Ovary (tissue), 9 donors: ENCODE results near the gene HSD17B3. TPM values are rescaled to one million over a fixed set of nuclear protein-coding genes. Genes with fewer than 3 reads are reported as not detected.
"Not testable (repeated sequence)": the region's sequence is repeated elsewhere in the genome, so short reads cannot be mapped to it uniquely, and the experiment has no call there.

Experiments
- DNase-seq, 5 donors: peaks; one replicate each; pipeline ENCODE4 v3.0.0-alpha.2; 2019 to 2020
- H3K27ac ChIP-seq, 2 donors: fragments of 200-600 bp; one replicate each; pipeline versions ENCODE4 v1.5.1 to v1.8.0; 2019 to 2022
- H3K27me3 ChIP-seq: fragments of 200-600 bp; one replicate; pipeline ENCODE4 v1.8.0; 2022
- H3K36me3 ChIP-seq: fragments of 200-600 bp; sonication (generic); one replicate; pipeline ENCODE4 v1.5.1; 2019
- H3K4me1 ChIP-seq: one replicate; pipeline ENCODE4 v1.8.1; 2013; ENCODE audit warnings: mild to moderate bottlenecking, moderate library complexity; ENCODE audit not compliant: insufficient read depth
- H3K4me3 ChIP-seq: fragments of 200-600 bp; sonication (generic); one replicate; pipeline ENCODE4 v1.5.1; 2017
- H3K9me3 ChIP-seq, 2 donors: fragments of 200-600 bp in 1 of 2; sonication (generic) in 1 of 2; one replicate each; pipeline versions ENCODE4 v1.5.1 to v1.8.1; 2013 to 2019; ENCODE audit warnings: mild to moderate bottlenecking in 1 of 2, moderate library complexity in 1 of 2
- CTCF ChIP-seq, 3 donors: fragments of 450-650 bp in 2 of 3; fragments of 200-600 bp in 1 of 3; IDR thresholded peaks; one replicate each; pipeline versions ENCODE4 v1.5.1 to v1.8.0; 2016 to 2022; ENCODE audit warnings: antibody characterized with exemption in 3 of 3, mild to moderate bottlenecking in 1 of 3
- EP300 ChIP-seq: sonication (generic); formaldehyde crosslinking; IDR thresholded peaks from one replicate; pipeline ENCODE4 v1.6.1; 2017; ENCODE audit warnings: antibody characterized with exemption
- POLR2A ChIP-seq: fragments of 450-650 bp; IDR thresholded peaks from one replicate; pipeline ENCODE4 v1.6.1; 2017; ENCODE audit warnings: antibody characterized with exemption, mild to moderate bottlenecking, moderate library complexity
- WGBS, 3 donors: extraction: QIAGEN DNeasy Blood & Tissue Kit in 1 of 3; methylation state at CpG; one replicate each; pipeline versions ENCODE4 v1.1.5 to v1.1.7; 2013 to 2017; 5-methylcytosine and 5-hydroxymethylcytosine counted together
- intact Hi-C, 4 donors: fragments of 100-400 bp; cut with DNase I; formaldehyde crosslinking; loops; one replicate each; pipeline versions ENCODE4 v1.11.0 to v1.15.1; 2022 to 2023
- polyA plus RNA-seq, 2 donors: library from polyadenylated mRNA; stranded (reverse); fragments of 200-250 nt in 1 of 2; fragments of 350-450 nt in 1 of 2; fragmentation: Illumina TruSeq in 1 of 2; extraction: RNeasy Lipid Tissue Mini Kit (QIAGEN cat#74804) in 1 of 2; gene quantifications; one replicate each; pipeline ENCODE4 v1.2.3, GENCODE V29; 2013 to 2014
- total RNA-seq, 7 donors: library from RNA; depleted of rRNA in 2 of 7; stranded (reverse); fragments of >200 nt in 2 of 7; fragmentation: NEBNext Ultra II Directional in 3 of 7; extraction: Animal tissue kit (Norgen Biotek cat#: 25700) in 3 of 7; gene quantifications; one replicate each; pipeline versions ENCODE4 v1.1.0 to v1.2.4, GENCODE V29; 2016 to 2023
- donor health status: DM: no; HTN: no; CAD: no; lungs with moderate emphysema.
- donor health status: DM: no; HTN: no; CAD: no.
- donor health status: Bipolar disorder and iron deficiency.
- donor health status: DM: yes; HTN: yes; CAD: no.
- donor health status: DM: no; HTN: no; CAD: no.
- donor health status: DM: yes; HTN: yes; CAD: no.

HSD17B3 gene
- total and polyA plus RNA-seq, 9 donors: 0.51 to 2.0 (median 0.69) TPM; not detected in 2

- Histone ChIP-seq H3K9me3 (no peaks in the 10 kb centered on the region), H3K27me3 (no peaks in the 10 kb centered on the region), H3K36me3 (no peaks in the 10 kb centered on the region), H3K4me1 (no peaks in the 10 kb centered on the region), H3K27ac (no peak overlapping the region), H3K4me3 (no peak overlapping the region)
- no peak for DNase-seq
- WGBS, 3 donors: 77 to 90% (median 78%) methylated on average over 6 of the region's 6 CpGs
- intact Hi-C loops: loop anchor here in 3 of 4 donors (5.0 to 10.0 kb wide), 2 partner anchors 74 to 87 kb away; no protein-coding TSS in a partner anchor
- no peak for TF ChIP-seq POLR2A
- no peak for TF ChIP-seq CTCF (IDR thresholded peaks at IDR 0.05)
- no peak for TF ChIP-seq EP300
These were observed 17.1 kb upstream of the HSD17B3 start for GRCh38 chr9:96318921-96319565.

- no peaks in the 10 kb centered on the region for H3K9me3 ChIP-seq
- intact Hi-C loops: loop anchor here in 3 of 4 donors (5.0 to 10.0 kb wide), 2 partner anchors 73 to 85 kb away; no protein-coding TSS in a partner anchor
- no peak overlapping the region for H3K27ac ChIP-seq
- WGBS, 3 donors: 42 to 50% (median 49%) methylated on average over 9 of the region's 9 CpGs
- H3K4me3 ChIP-seq: no peak overlapping the region
- H3K36me3 ChIP-seq: no peaks in the 10 kb centered on the region
- peak in 4 of 5 donors; percentile 33 to 75 (median 62) for DNase-seq
- TF ChIP-seq CTCF (IDR thresholded peaks at IDR 0.05): peak; percentile 36 to 88 (median 77)
- TF ChIP-seq EP300: no peak
- H3K4me1 ChIP-seq: no peaks in the 10 kb centered on the region
- H3K27me3 ChIP-seq: no peaks in the 10 kb centered on the region
These were observed 15.5 kb upstream of the HSD17B3 start for GRCh38 chr9:96317335-96317980.

- no peak overlapping the region for H3K4me3 ChIP-seq
- intact Hi-C loops: loop anchor here in 1 of 4 donors (10.0 kb wide), 1 partner anchor 65 kb away; no protein-coding TSS in a partner anchor
- no peaks in the 10 kb centered on the region for H3K4me1 ChIP-seq
- H3K9me3 ChIP-seq: no peaks in the 10 kb centered on the region
- H3K27me3 ChIP-seq: no peaks in the 10 kb centered on the region
- H3K27ac ChIP-seq: no peak overlapping the region
- no peak for DNase-seq
- TF ChIP-seq POLR2A: no peak
- TF ChIP-seq CTCF (IDR thresholded peaks at IDR 0.05): no peak
- TF ChIP-seq EP300: no peak
- WGBS, 3 donors: 89 to 91% (median 89%) methylated on average over 7 of the region's 7 CpGs
- H3K36me3 ChIP-seq: no peaks in the 10 kb centered on the region
These were observed 7.9 kb upstream of the HSD17B3 start for GRCh38 chr9:96309850-96310249.

GRCh38 chr9:96306958-96307357 lies 5.0 kb upstream of the HSD17B3 start:
- H3K4me1 ChIP-seq, H3K27ac ChIP-seq, H3K27me3 ChIP-seq, intact Hi-C loops, DNase-seq, H3K9me3 ChIP-seq, H3K4me3 ChIP-seq, H3K36me3 ChIP-seq: not testable (repeated sequence)
- WGBS, 3 donors: 97 to 100% (median 98%) methylated on average over 6 of the region's 6 CpGs

GRCh38 chr9:96305171-96305570 lies 3.2 kb upstream of the HSD17B3 start:
- TF ChIP-seq POLR2A: no peak
- TF ChIP-seq CTCF (IDR thresholded peaks at IDR 0.05): no peak
- TF ChIP-seq EP300: no peak
- Histone ChIP-seq H3K4me3 (no peak overlapping the region), H3K4me1 (no peaks in the 10 kb centered on the region), H3K27me3 (no peaks in the 10 kb centered on the region), H3K27ac (no peak overlapping the region), H3K36me3 (no peaks in the 10 kb centered on the region), H3K9me3 (no peaks in the 10 kb centered on the region)
- intact Hi-C loops: no loop called here
- DNase-seq: no peak
- 48 to 61% (median 56%) methylated on average over 4 of the region's 4 CpGs for WGBS, 3 donors
